Breast epithelium (tissue), 4 donors: ENCODE results near the gene PTPN11. TPM values are rescaled to one million over a fixed set of nuclear protein-coding genes. Genes with fewer than 3 reads are reported as not detected.
"Not testable (repeated sequence)": the region's sequence is repeated elsewhere in the genome, so short reads cannot be mapped to it uniquely, and the experiment has no call there.

ENCODE experiments used
- DNase-seq, 2 donors: peaks; one replicate each; pipeline ENCODE4 v3.0.0-alpha.2; 2019; ENCODE audit warnings: low spot score in 2 of 2
- H3K27ac ChIP-seq, 2 donors: fragments of 200-600 bp; sonication (generic) in 1 of 2; one replicate each; pipeline ENCODE4 v1.5.1; 2016 to 2019; ENCODE audit warnings: mild to moderate bottlenecking in 1 of 2
- H3K27me3 ChIP-seq, 2 donors: fragments of 200-600 bp; sonication (generic) in 1 of 2; one replicate each; pipeline versions ENCODE4 v1.5.1 to v1.6.0; 2017 to 2019; ENCODE audit warnings: control low read depth in 1 of 2, mild to moderate bottlenecking in 1 of 2
- H3K36me3 ChIP-seq: fragments of 200-600 bp; one replicate; pipeline ENCODE4 v1.5.1; 2019
- H3K4me1 ChIP-seq, 2 donors: fragments of 200-600 bp; sonication (generic); one replicate each; pipeline ENCODE4 v1.5.1; 2016 to 2019; ENCODE audit warnings: control low read depth in 1 of 2
- H3K4me3 ChIP-seq, 3 donors: fragments of 200-600 bp; sonication (generic); 1 replicate in 2 of 3; 2 replicates in 1 of 3; pipeline ENCODE4 v1.5.1; 2016 to 2019; ENCODE audit warnings: mild to moderate bottlenecking in 3 of 3, moderate library complexity in 2 of 3
- H3K9me3 ChIP-seq, 2 donors: fragments of 200-600 bp; sonication (generic) in 1 of 2; one replicate each; pipeline ENCODE4 v1.5.1; 2016 to 2019; ENCODE audit warnings: control low read depth in 1 of 2
- POLR2A ChIP-seq: fragments of 450-650 bp; IDR thresholded peaks from one replicate; pipeline ENCODE4 v1.6.1; 2016; ENCODE audit warnings: antibody characterized with exemption, mild to moderate bottlenecking, moderate library complexity
- POLR2AphosphoS5 ChIP-seq, 3 donors: sonication (generic); formaldehyde crosslinking; IDR thresholded peaks; one replicate each; pipeline ENCODE4 v1.6.1; 2017; ENCODE audit warnings: antibody characterized with exemption in 3 of 3
- intact Hi-C: fragments of 100-400 bp; cut with DNase I; formaldehyde crosslinking; loops from one replicate; pipeline ENCODE4 v1.15.1; 2023; ENCODE audit warnings: low total_unique reads
- total RNA-seq, 3 donors: library from RNA; depleted of rRNA; stranded (reverse); fragments of >200 nt; gene quantifications; one replicate each; pipeline ENCODE4 v1.1.0, GENCODE V29; 2016
- TF ChIP-seq, protein P1 (sequence below), 3 donors: fragments of 450-650 bp; IDR thresholded peaks; one replicate each; pipeline ENCODE4 v1.5.1; 2016 to 2017; ENCODE audit warnings: antibody characterized with exemption in 3 of 3, mild to moderate bottlenecking in 3 of 3, moderate library complexity in 3 of 3

PTPN11 gene
- total RNA-seq, 3 donors from 2014 or later = 73.8 to 288 (median 91.4) TPM

DNA sequence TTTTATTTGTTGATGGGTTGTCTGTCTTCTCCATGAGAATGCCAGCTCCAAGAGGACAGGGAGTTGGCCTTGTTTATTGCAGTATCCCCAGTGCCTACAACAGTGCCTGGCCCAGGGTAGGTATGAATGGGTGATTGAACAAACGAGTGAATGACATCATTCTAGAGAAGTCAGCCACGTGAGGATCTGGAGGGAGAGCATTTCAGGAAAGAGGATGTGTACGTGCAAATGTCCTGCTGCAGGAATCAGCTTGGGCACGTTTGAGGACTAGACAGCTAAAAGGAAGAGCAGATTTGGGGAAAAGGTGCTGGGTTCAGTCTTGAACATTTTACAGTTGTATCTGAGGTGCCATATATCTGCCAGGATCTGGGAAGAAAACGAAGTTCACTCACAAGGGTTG is 97.1 kb downstream of the PTPN11 start:
- intact Hi-C loops = no loop called here
- Histone ChIP-seq H3K4me3 (no peak overlapping the region), H3K9me3 (no peaks in the 10 kb centered on the region), H3K27ac (no peak overlapping the region), H3K4me1 (no peaks in the 10 kb centered on the region), H3K36me3 (no peaks in the 10 kb centered on the region), H3K27me3 (no peaks in the 10 kb centered on the region)
- DNase-seq = no peak
- TF ChIP-seq POLR2A (no peak), POLR2AphosphoS5 (IDR thresholded peaks at IDR 0.05) (no peak)
- TF ChIP-seq, protein P1, sequence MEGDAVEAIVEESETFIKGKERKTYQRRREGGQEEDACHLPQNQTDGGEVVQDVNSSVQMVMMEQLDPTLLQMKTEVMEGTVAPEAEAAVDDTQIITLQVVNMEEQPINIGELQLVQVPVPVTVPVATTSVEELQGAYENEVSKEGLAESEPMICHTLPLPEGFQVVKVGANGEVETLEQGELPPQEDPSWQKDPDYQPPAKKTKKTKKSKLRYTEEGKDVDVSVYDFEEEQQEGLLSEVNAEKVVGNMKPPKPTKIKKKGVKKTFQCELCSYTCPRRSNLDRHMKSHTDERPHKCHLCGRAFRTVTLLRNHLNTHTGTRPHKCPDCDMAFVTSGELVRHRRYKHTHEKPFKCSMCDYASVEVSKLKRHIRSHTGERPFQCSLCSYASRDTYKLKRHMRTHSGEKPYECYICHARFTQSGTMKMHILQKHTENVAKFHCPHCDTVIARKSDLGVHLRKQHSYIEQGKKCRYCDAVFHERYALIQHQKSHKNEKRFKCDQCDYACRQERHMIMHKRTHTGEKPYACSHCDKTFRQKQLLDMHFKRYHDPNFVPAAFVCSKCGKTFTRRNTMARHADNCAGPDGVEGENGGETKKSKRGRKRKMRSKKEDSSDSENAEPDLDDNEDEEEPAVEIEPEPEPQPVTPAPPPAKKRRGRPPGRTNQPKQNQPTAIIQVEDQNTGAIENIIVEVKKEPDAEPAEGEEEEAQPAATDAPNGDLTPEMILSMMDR (IDR thresholded peaks at IDR 0.05) = no peak

DNA sequence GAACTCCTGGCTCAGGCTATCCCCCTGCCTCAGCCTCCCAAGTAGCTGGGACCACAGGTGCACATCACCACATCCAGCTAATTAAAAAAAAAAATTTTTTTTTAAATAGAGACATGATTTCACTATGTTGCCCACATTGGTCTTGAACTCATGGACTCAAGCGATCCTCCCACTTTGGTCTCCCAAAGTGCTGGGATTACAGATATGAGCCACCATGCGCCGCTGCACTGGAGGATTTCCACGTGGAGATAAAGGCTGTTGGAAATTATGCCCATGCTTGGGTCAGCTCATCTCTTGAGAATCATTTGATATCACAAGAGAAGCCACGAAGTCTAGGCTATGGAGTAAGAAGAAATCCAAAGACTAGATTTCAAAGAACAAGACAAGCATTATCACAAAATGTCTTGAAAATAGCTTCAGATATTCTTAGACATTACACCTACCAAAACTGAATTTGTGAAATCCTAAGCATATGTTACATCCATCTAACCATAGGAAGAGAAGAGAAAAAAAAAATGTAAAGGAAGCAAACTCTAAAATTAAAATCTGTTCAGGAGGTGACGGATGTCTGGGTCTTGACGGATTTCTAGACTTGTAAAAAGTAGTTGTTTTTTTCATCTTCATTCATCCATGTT is 99.1 kb downstream of the PTPN11 start:
- Histone ChIP-seq H3K36me3 (no peaks in the 10 kb centered on the region), H3K4me3 (no peak overlapping the region), H3K27ac (no peak overlapping the region), H3K27me3 (no peaks in the 10 kb centered on the region), H3K9me3 (no peaks in the 10 kb centered on the region), H3K4me1 (no peaks in the 10 kb centered on the region)
- intact Hi-C loops = no loop called here
- TF ChIP-seq POLR2A = no peak
- TF ChIP-seq, protein P1 (IDR thresholded peaks at IDR 0.05) = no peak
- TF ChIP-seq POLR2AphosphoS5 (IDR thresholded peaks at IDR 0.05) = no peak
- no peak for DNase-seq

DNA sequence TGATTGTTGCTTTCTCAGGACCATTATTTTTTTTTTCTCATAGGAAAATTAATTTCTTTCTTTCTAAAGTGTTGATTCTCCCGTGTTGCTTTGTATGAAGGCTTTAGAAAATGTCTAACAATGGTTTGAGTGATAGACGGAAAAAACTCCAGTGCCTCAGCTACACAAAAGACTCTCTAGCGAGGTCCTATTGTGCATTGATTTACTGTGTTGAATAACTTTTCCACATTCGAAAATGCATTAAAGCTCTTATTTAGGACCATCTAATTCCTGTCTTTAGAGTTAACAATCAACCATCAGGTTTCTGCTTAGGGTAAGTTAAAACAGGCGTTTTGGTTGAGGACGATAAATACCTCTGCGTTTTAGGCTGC is 99.6 kb downstream of the PTPN11 start:
- no peaks in the 10 kb centered on the region for H3K36me3 ChIP-seq
- no peak overlapping the region for H3K27ac ChIP-seq
- H3K4me1 ChIP-seq = no peaks in the 10 kb centered on the region
- TF ChIP-seq, protein P1 (IDR thresholded peaks at IDR 0.05) = no peak
- TF ChIP-seq POLR2A (no peak), POLR2AphosphoS5 (IDR thresholded peaks at IDR 0.05) (no peak)
- no peaks in the 10 kb centered on the region for H3K9me3 ChIP-seq
- no peak overlapping the region for H3K4me3 ChIP-seq
- no peaks in the 10 kb centered on the region for H3K27me3 ChIP-seq
- intact Hi-C loops = no loop called here
- DNase-seq = no peak

DNA sequence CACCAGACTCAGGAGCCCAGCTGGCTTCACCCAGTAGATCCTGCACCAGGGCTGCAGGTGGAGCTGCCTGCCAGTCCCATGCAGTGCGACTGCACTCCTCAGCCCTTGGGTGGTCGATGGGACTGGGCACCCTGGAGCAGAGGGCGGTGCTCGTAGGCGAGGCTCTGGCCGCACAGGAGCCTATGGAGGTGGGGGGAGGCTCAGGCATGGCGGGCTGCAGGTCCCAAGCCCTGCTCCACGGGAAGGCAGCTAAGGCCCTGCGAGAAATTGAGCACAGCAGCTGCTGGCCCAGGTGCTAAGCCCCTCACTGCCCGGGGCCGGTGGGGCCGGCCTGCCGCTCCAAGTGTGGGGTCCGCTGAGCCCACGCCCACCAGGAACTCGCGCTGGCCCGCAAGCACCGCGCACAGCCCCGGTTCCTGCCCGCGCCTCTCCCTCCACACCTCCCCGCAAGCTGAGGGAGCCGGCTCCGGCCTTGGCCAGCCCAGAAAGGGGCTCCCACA is 101.1 kb downstream of the PTPN11 start:
- H3K9me3 ChIP-seq, DNase-seq, H3K27me3 ChIP-seq, H3K27ac ChIP-seq, H3K4me3 ChIP-seq, H3K36me3 ChIP-seq, H3K4me1 ChIP-seq, intact Hi-C loops: not testable (repeated sequence)

DNA sequence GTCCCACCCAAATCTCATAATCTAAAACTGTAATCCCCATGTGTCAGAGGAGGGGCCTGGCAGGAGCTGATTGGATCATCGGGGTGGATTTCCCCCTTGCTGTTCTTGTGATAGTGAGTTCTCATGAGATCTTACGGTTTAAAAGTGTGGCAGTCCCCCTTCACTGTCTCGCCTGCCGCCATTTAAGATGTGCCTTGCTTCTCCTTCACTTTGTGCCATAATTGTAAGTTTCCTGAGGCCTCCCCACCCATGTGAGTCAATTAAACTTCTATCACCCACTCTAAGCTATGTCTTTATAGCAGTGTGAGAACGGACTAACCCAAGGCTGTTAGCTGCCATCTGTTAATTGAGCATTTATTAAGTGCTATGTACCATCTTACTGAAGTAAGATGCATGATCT is 105.1 kb downstream of the PTPN11 start:
- Histone ChIP-seq H3K4me3 (no peak overlapping the region), H3K27me3 (no peaks in the 10 kb centered on the region), H3K9me3 (peaks cover 0 to 4% of the 10 kb centered on the region in 2 donors), H3K4me1 (no peaks in the 10 kb centered on the region), H3K36me3 (no peaks in the 10 kb centered on the region), H3K27ac (no peak overlapping the region)
- intact Hi-C loops = no loop called here
- TF ChIP-seq, protein P1 (IDR thresholded peaks at IDR 0.05) = no peak
- TF ChIP-seq POLR2AphosphoS5 (IDR thresholded peaks at IDR 0.05) = no peak
- no peak for TF ChIP-seq POLR2A
- no peak for DNase-seq
